ENCODE data around the gene MCRIP2.

GRCh38 chr16:625117-625976, 16.3 kb upstream of the MCRIP2 start:
- TF ChIP-seq CTCF (IDR thresholded peaks at IDR 0.05; ENCODE audit: insufficient read depth, low read length) (no peak), SPI1 (IDR thresholded peaks at IDR 0.05; ENCODE audit: borderline replicate concordance, low read depth) (no peak), REST (IDR thresholded peaks at IDR 0.05; ENCODE audit: insufficient replicate concordance, low read depth) (no peak)

Data from HL-60 (cell line).